Colon (tissue), 2 donors: ENCODE measurements around the gene KRT7.
"Not testable (repeated sequence)": the region's sequence is repeated elsewhere in the genome, so short reads cannot be mapped to it uniquely, and the experiment has no call there.

Experiments
- FAIRE-seq: peaks from 2 replicates; lab custom pipeline; 2012; peaks lifted over from hg19 to GRCh38; lab: Jason Lieb, UNC
- donor health status: control.
- donor health status: control.

KRT7 gene

DNA sequence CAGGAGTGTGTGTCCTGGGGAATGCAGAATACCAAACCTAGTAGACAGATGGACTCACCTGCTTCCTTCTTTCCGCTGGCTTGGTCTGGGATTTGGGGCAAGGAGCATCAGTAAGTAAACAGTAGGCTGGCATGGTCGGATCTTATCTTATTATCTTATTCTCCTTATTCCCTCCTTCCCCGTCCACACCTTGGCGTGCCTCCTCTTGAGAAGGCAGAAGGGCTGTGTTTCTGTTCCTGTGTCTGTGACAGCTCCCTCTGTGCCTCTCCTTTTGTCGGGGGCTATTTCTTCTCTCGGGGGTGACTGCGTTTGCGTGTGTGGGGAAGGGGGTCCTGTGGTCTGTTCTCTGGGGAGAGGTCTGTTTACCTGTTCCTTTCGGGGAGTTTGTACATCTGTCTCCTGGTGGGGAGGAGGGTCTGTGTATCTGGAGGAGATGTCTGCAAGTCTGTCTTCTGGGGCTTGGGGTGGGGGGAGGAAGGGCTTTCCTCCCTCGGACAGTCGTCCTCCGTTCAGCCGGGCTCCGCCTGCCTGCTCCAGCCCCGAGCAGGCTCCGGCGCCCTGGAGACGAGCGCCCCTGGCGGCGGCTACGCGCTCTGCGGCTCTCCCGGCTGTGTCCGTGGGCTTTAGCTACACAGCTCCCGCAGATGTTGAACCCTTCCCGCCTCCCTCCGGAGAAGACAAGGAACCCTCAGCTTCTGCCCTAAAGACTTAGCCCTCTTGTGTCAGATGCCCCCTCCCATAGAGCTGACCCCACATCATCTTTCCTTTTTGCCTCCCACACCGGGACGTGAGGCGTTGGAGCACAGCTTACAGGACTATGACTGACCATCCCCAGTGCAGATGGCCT lies 45.8 kb downstream of the KRT7 start:
- no peak for FAIRE-seq

DNA sequence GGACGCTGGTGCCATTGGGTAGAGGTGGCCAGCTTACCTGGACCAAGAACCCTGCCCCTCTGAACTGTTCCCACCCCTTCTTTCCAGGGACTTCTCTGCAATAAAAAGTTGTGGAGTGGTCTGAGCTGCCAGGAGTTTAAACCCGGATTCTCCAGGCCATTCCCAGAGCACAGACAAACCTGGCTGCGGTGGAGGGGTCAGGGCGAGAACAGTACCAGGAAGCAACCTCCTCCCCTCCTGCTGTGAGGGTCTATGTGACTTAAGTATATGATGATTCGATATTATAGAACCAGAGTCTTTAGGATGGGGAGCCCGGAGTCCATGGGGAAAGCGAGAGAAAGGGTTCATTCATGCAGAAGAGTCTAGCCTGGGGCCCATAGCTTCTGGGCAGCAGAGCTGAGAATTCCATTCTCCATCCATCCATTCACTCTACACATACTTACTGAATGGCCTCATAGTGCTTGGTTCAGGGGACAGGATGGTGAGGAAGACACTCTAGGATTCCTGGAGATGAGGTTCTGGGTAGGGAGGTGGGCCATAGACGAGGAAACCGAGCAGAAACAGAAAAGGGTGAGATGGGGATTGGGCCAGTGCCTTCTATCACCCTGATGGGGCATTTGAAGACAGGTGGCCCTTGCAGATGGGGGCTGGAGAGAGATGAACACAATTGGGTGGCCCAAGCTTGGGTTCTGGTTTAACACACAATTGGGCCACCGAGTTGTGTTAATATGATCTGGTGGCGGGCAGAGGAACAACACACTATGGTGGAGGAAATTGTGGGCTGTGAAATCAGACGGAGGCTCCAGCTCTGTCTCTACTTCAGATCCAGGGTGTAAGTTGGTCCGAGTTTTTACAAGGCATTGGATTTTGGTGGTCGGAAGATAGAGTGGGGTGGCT lies 46.6 kb downstream of the KRT7 start:
- FAIRE-seq, result no peak

DNA sequence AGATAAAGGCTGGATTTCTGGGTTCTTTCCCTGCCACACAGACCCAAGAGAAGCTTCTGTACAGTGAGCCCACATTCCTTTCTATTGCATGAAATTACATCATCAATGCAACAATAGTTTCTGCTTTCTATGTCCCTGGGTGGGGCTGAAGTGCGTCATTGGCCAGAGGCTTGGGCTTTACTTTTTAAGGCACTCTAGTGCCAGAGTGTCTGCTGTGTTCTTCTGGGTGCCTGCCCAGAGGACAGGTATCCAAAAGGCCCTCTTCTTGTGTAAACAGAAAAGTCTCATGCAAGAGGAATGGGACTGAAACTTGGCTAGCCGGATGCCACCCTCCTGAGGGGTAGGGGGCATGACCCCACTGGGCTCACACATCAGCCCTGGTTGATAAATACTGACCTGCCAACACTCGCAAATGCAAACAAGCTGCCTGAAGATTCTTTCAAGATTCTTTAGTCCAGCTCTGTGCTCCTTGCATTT lies 47.3 kb downstream of the KRT7 start:
- no peak for FAIRE-seq

DNA sequence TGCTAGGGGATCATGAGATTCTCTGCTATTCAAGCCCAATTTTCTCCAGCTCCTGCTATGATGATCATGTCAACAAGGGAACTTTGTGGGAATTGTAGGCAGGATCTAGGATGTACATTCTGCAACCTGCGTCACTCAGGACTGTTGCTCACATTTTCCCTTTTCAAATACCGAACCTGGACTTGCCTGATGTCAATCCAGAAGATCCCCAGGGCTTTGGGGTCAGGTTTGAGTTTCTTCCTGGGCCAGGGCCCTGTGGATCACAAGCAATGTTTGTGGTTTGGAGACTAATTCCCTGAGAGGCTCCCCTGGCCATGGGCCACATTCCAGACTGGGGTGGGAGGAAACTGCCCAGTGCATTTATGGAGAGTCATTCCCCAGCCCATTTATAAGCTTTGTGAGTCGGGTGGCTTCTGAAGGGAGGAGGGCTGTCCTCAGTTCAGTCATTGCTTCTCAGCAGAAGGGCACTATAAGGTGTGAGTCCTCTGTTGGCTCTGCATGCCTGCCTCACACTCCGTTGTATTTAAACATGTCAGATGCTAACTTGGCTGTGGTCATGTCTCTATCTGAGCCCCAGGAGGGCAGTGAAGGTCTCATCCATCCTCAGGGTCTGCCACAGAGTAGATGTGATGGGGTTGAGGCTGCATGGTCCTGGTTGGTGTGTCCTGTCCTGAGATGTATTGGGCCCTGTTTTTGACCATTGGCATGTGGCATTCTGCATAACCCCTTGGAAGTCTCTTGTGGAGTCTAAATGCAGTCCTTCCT lies 47.9 kb downstream of the KRT7 start:
- FAIRE-seq, result no peak

DNA sequence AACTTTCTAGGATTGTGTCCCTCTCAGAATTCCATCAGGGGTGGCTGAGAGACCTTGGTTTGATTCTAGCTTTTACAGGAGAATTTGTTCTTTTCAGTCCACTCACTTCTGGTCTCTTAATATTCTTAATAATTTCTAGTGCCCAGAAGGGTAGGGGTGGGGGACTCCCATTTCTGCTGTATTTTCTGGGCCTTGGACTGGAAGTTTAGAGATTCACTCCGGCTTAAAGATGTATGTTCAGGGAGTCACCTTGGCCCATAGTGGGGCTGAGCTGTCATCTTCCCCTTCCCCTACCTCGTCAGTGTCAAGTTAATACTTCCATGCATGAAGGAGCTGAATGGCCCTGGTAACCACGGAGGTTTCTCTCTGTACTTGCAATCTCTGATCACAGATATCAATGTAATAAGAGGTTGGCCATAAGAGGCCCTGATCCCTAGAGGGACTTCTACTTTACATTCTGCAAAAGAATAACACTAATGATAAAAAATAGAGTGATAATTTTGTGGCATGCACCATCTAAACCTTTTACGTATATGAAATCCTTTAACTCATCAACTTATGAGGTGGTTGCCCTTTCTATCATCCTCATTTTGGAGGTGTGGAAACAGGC lies 51.6 kb downstream of the KRT7 start:
- no peak for FAIRE-seq

- no peak for FAIRE-seq
These were observed 52.2 kb downstream of the KRT7 start for GRCh38 chr12:52285172-52285745.

GRCh38 chr12:52285851-52286530 lies 52.9 kb downstream of the KRT7 start:
- no peak for FAIRE-seq

DNA sequence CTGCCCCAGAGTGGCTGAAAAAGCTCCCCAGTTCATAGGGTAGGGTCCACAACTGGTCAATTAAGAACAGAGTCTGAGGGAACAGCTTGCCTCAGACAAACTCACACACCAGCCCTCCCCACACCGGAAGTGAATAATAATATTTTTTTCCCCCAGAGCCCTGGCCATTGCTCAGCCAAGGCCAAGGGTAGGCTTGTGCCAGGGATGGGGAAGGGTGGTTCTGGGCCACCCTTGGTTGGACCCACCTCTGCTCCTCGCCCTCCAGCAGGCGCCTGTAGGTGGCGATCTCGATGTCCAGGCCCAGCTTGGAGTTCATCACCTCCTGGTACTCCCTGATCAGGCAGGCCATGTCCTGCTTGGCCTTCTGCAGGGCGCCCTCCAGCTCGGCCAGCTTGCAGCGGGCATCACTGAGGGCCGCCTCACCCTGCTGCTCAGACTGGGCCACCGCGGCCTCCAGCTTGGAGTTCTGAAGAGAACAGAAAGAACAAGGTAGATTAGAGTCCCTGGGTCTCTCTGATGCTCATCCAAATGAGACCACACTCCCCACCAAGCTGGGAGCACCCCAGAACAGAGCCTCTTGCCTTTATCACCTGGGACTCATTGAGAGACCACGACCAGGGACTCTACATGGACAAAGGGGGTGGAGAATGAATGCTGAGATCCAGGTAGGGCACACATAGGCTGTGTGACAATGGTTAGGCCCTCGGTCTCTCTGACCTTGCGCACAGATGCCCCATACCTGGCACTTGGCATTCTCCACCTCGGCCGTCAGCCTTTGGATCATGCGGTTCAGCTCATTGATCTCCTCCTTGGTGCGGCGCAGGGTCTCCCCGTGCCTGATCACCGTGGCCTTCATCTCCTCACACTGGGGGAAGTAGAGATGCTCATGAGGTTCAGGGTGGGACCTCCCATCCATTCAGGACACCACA lies 54.1 kb downstream of the KRT7 start:
- not testable (repeated sequence) for FAIRE-seq

DNA sequence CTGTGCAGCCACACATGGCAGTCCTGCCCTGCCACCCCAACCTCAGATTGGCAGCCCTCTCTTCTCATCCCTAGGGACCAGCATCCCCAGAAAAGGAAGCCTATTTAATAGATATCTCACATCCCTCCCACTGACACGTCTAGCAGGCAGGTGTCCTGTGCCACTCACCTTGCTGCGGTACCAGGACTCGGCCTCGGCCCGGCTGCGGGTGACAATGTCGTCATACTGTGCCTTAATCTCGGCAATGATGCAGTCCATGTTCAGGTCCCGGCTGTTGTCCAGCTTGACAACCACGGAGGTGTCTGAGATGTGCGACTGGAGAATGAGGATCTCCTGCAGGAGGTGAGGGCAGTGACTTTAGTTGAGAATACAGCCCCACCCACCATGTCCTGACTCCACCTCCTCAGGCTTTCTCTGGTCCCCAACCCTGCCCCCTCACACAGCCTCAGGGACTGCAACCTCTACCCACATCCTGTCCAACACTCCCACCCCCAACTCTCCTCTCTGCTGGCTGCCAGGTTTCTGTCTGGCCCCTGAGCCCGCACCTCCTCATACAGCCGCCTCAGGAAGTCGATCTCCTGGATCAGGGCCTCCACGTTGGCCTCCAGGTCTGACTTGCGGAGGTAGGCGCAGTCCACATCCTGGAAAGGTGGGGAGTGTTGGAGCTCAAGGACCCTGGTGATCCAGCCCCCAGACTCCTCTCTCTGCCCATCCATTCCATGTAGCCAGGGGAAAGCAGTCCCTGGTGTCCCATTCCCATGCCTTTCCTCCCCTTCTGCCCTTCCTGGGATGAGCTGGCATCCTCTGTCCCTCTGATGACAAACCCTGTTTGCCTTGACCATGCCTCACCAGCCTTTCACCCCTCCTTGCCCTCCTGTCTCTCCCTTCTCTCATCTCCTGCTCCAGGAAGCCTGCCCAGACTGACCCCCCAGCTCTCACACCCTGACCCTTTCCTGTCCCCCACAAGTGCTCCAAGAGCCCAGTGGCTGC lies 55.1 kb downstream of the KRT7 start:
- not testable (repeated sequence) for FAIRE-seq

DNA sequence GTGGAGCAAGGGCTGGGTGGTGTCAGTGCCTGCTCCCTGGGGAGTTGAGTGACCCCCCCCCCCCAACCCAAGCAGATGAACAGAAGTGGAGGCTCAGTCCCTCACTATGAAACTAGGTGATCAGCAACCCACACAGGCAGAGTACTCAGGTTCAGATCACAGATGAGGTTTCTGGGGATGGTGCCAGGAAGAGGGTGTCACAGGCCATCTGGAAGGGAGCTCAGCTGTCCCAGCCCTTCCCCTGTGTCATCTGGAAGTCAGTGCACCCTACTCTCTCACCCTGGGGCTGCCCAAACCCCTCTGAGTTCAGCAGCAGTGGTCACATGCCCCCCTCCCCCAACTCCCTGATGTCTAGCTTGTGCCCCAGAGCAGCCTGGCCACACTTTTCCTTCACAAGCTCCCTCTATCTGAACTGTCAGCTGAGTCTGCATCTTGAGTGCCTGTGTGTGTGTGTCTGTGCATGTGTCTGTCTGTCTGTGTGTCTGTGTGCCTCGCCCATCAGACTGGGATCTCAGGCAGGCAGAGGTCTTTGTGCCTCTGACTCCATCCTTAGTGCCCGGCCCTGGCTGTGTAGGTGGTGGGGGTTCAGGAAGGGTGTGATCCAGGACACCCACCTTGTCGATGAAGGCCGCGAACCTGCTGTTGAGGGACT lies 57.6 kb downstream of the KRT7 start:
- not testable (repeated sequence) for FAIRE-seq

GRCh38 chr12:52291267-52291935 lies 58.4 kb downstream of the KRT7 start, which contains the start of gene KRT81:
TSS of gene KRT81 (minus strand) at chr12:52291534. CDS start at chr12:52291465, 69 bp downstream.
- no peak for FAIRE-seq

DNA sequence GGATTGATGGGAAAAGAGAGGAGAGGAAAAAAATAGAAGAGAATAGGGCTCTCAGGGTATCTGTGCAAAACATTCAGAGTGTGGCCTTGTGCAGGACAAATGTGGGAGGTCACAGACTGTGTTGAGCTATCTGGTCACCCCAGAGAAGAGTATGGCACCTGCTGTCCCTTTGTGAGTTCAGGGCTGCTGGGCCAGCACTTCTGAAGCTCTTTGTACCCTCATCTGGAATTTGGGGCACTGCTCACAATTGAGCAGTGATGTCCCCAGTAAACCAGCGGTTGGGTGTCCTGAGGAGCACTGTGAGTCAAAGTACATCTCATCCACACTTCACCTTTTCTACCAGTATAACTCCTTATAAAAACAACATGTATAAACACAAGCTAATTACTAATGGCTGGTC lies 60.9 kb downstream of the KRT7 start:
- FAIRE-seq, result no peak

DNA sequence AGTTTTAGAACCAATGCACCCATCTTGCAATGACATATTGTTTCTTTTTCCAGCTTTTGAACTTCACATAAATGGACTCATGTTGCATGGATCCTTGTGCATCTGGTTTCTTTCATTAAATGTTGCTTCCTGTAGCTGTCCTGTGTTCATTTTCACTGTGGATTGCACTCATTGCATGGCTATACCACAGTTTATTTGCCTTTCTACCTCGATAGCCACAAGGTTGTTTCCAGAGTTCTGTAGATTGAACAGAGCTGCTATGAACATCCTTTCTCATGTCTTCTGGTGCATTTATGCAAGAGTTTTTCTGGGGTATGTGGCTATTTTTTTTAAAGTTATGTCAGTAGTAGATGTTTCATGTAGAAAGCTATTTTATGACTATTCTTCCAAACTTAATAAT lies 61.8 kb downstream of the KRT7 start:
- no peak for FAIRE-seq

- no peak for FAIRE-seq
These were observed 62.6 kb downstream of the KRT7 start for GRCh38 chr12:52295663-52296062.

GRCh38 chr12:52296572-52297215 lies 63.7 kb downstream of the KRT7 start:
- no peak for FAIRE-seq
